PC-3 (cell line): ENCODE data around the gene CROT.

Source experiments
- CTCF ChIP-seq: fragments of 300-600 bp; sonication (generic); conservative IDR thresholded peaks from 2 replicates; pipeline ENCODE4 v1.5.1; 2017; ENCODE audit warnings: antibody characterized with exemption, low read depth, mild to moderate bottlenecking, low read length
- EZH2 ChIP-seq: fragments of 300-600 bp; sonication (generic); IDR thresholded peaks from one replicate; pipeline ENCODE4 v1.6.1; 2017; ENCODE audit warnings: antibody characterized with exemption, mild to moderate bottlenecking, low read length; ENCODE audit not compliant: unreplicated experiment
- EZH2phosphoT487 ChIP-seq: fragments of 300-600 bp; sonication (generic); IDR thresholded peaks from 2 replicates; pipeline ENCODE4 v1.6.1; 2018; ENCODE audit warnings: mild to moderate bottlenecking, antibody characterized with exemption, low read length, borderline replicate concordance

- TF ChIP-seq CTCF (no peak), EZH2 (no peak), EZH2phosphoT487 (no peak)
Observed at GRCh38 chr7:87345166-87345927, at the start of gene CROT.
